ENCODE results near the gene UBXN10.

DNA sequence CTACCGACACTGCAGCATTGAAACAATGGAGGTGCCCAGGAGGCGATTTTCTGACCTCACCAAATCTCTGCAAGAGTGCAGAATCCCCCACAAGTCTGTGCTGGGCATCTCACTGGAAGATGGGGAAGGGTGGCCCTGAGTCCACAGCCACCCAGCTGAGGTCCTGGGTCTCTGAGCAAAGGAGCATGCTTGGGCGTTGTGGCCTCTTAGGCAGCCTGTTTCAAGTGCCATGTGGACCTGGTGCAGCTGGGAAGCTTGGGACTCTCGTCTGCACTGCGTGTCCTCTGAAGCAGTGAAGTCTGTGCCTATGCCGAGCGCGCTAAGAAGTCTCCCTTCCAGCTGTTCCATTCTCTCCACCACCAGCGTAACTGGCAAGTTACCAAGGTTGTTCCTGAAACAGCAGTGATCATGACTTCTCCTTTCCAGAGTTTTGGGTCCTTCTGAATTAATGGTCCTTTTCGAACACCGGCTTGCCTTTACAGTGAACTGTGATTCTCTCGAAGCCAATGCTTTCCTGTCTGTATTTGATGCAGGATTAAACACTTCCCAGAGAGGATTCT is 5.5 kb downstream of the UBXN10 start:
- TF ChIP-seq, protein P1, sequence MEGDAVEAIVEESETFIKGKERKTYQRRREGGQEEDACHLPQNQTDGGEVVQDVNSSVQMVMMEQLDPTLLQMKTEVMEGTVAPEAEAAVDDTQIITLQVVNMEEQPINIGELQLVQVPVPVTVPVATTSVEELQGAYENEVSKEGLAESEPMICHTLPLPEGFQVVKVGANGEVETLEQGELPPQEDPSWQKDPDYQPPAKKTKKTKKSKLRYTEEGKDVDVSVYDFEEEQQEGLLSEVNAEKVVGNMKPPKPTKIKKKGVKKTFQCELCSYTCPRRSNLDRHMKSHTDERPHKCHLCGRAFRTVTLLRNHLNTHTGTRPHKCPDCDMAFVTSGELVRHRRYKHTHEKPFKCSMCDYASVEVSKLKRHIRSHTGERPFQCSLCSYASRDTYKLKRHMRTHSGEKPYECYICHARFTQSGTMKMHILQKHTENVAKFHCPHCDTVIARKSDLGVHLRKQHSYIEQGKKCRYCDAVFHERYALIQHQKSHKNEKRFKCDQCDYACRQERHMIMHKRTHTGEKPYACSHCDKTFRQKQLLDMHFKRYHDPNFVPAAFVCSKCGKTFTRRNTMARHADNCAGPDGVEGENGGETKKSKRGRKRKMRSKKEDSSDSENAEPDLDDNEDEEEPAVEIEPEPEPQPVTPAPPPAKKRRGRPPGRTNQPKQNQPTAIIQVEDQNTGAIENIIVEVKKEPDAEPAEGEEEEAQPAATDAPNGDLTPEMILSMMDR (IDR thresholded peaks at IDR 0.05; ENCODE audit: poor library complexity), result no peak
- no peak for TF ChIP-seq EZH2 (IDR thresholded peaks at IDR 0.05; ENCODE audit: borderline replicate concordance)
